ENCODE results near the gene LRMDA. TPM values are rescaled to one million over a fixed set of nuclear protein-coding genes. Genes with fewer than 3 reads are reported as not detected.

Gene LRMDA
- total RNA-seq, 4 donors from 2014 or later: 7.3 to 20.1 (median 8.4) TPM

- TF ChIP-seq POLR2A (IDR thresholded peaks at IDR 0.05) (no peak), POLR2AphosphoS5 (IDR thresholded peaks at IDR 0.05) (no peak), CTCF (IDR thresholded peaks at IDR 0.05) (no peak), EP300 (IDR thresholded peaks at IDR 0.05) (no peak)
- WGBS, 2 donors (ENCODE audit: low coverage in 1 of 2): 83 to 95% methylated on average over 2 of the region's 2 CpGs
- peaks cover 0 to 20% of the 10 kb centered on the region in 2 donors for H3K36me3 ChIP-seq
Observed at GRCh38 chr10:75435291-75435690, 3.9 kb downstream of the LRMDA start.

GRCh38 chr10:75436896-75437295, 5.5 kb downstream of the LRMDA start:
- no peaks in the 10 kb centered on the region for H3K27me3 ChIP-seq
- peaks cover 0 to 10% (median 0%) of the 10 kb centered on the region in 3 donors for H3K4me1 ChIP-seq
- TF ChIP-seq POLR2AphosphoS5 (IDR thresholded peaks at IDR 0.05): no peak
- peaks cover 0 to 20% of the 10 kb centered on the region in 2 donors for H3K36me3 ChIP-seq
- ATAC-seq: no peak
- H3K4me3 ChIP-seq: no peak overlapping the region
- H3K27ac ChIP-seq: no peak overlapping the region
- no peaks in the 10 kb centered on the region for H3K9me3 ChIP-seq

More at GRCh38 chr10:75435291-75435690, 3.9 kb downstream of the LRMDA start:
- H3K4me1 ChIP-seq: peaks cover 0 to 26% (median 7%) of the 10 kb centered on the region in 3 donors
- no peak overlapping the region for H3K4me3 ChIP-seq
- no peaks in the 10 kb centered on the region for H3K27me3 ChIP-seq
- H3K9me3 ChIP-seq: no peaks in the 10 kb centered on the region
- H3K27ac ChIP-seq: no peak overlapping the region
- ATAC-seq: no peak

- Histone ChIP-seq H3K9me3 (peaks cover 0 to 4% (median 0%) of the 10 kb centered on the region in 3 donors), H3K27me3 (no peaks in the 10 kb centered on the region), H3K36me3 (peaks cover 0 to 20% of the 10 kb centered on the region in 2 donors), H3K27ac (no peak overlapping the region), H3K4me1 (peaks cover 0 to 2% (median 0%) of the 10 kb centered on the region in 3 donors), H3K4me3 (no peak overlapping the region)
- TF ChIP-seq EP300 (IDR thresholded peaks at IDR 0.05) (no peak), POLR2A (IDR thresholded peaks at IDR 0.05) (no peak), POLR2AphosphoS5 (IDR thresholded peaks at IDR 0.05) (no peak), CTCF (IDR thresholded peaks at IDR 0.05) (no peak)
- 80 to 96% methylated on average over 3 of the region's 3 CpGs for WGBS, 2 donors (ENCODE audit: low coverage in 1 of 2)
- ATAC-seq: no peak
Observed at GRCh38 chr10:75437693-75438092, 6.3 kb downstream of the LRMDA start.

GRCh38 chr10:75438275-75438674, 6.9 kb downstream of the LRMDA start:
- ATAC-seq: no peak
- Histone ChIP-seq H3K4me1 (no peaks in the 10 kb centered on the region), H3K4me3 (no peak overlapping the region), H3K27ac (no peak overlapping the region), H3K27me3 (no peaks in the 10 kb centered on the region), H3K36me3 (peaks cover 0 to 20% of the 10 kb centered on the region in 2 donors), H3K9me3 (peaks cover 0 to 8% (median 0%) of the 10 kb centered on the region in 3 donors)
- 73% methylated on average over 3 of the region's 3 CpGs; no CpG with 5 or more reads in 1 of the 2 donors for WGBS, 2 donors (ENCODE audit: low coverage in 1 of 2)
- TF ChIP-seq CTCF (IDR thresholded peaks at IDR 0.05) (no peak), POLR2A (IDR thresholded peaks at IDR 0.05) (no peak), EP300 (IDR thresholded peaks at IDR 0.05) (no peak), POLR2AphosphoS5 (IDR thresholded peaks at IDR 0.05) (no peak)

- WGBS, 2 donors (ENCODE audit: low coverage in 1 of 2): 93 to 100% methylated on average over 2 to 3 of the region's 4 CpGs
- no peak for ATAC-seq
- H3K27ac ChIP-seq: no peak overlapping the region
- H3K9me3 ChIP-seq: peaks cover 0 to 21% (median 0%) of the 10 kb centered on the region in 3 donors
- H3K27me3 ChIP-seq: no peaks in the 10 kb centered on the region
- H3K4me3 ChIP-seq: no peak overlapping the region
- no peaks in the 10 kb centered on the region for H3K4me1 ChIP-seq
- peaks cover 0 to 20% of the 10 kb centered on the region in 2 donors for H3K36me3 ChIP-seq
- TF ChIP-seq POLR2A (IDR thresholded peaks at IDR 0.05) (no peak), EP300 (IDR thresholded peaks at IDR 0.05) (no peak), POLR2AphosphoS5 (IDR thresholded peaks at IDR 0.05) (no peak), CTCF (IDR thresholded peaks at IDR 0.05) (no peak)
Observed at GRCh38 chr10:75439811-75440210, 8.4 kb downstream of the LRMDA start.
